Medulla oblongata (tissue), 1 donor: ENCODE measurements around the gene CFAP100.

Source experiments
- DNase-seq: peaks from one replicate; pipeline ENCODE4 v3.0.0-alpha.2; 2015; ENCODE audit errors: extremely low spot score

The CFAP100 gene

DNA sequence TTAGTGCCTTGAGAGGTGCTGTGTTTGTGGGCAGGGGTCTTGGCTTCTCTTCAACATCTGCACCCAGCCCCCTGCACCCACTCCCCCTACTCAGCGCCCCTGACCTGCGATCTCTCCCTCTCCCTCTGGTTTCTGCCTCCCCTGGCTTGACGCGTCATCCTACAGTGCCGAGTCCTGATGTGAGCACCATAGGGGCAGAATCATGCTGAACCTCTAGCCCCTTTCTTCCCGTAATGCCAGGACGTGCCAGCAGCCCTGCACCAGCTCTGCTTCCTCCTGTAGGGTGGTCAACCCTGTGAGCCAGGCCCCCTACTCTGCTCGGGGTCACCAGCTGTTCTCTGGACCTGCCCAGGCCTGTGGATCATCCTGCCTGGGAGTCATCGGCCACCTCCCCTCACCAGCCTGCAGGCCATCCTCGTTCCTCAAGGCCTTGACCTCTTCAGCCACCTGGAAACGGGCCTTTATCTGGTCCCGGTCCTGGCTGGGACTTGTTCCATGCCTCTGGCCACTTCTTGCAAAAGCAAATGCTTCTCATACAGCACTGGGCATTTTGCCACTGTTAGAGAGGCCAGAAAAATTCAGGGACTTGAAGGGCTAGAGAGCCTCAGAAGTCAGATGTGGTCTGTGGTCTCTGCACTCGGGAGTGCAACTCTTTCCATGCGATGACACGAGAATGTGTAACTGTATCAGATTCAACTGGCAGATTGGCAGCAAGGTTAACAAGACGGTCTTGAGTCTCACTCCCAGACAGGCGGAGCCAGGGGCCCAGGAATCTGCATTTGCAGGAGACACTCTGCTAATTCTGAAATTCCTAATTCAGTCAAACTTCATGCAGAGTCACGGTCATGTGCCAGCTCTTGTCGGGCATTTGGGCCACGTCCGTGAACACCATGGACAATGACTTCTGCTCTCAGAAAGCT, 20.8 kb upstream of the CFAP100 start:
- DNase-seq, result peak; percentile 43

DNA sequence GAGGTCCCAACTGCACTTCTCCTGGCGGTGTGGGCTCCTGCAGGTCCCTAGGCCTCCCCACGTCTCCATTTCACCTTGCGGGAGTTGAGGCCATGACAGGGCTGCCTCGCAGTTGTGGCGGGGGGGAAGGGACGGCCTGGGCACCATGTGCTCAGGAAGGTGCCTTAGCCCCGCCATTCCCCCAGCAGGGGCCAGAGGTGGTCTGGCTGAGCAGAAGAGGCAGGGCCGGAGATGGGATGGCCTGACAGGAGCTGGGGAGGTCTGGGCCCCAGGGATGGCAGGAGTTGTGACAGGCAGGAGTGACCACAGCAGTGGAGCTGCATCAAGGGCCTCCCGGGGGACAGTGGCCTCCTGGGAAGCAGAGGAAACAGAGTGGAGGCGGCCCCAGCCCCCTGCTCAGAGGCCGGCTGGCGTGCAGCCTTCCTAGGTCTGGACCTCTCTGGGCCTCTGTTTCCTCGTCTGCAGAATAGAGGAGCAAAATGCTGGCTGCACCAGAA, 18.8 kb upstream of the CFAP100 start:
- no peak for DNase-seq

DNA sequence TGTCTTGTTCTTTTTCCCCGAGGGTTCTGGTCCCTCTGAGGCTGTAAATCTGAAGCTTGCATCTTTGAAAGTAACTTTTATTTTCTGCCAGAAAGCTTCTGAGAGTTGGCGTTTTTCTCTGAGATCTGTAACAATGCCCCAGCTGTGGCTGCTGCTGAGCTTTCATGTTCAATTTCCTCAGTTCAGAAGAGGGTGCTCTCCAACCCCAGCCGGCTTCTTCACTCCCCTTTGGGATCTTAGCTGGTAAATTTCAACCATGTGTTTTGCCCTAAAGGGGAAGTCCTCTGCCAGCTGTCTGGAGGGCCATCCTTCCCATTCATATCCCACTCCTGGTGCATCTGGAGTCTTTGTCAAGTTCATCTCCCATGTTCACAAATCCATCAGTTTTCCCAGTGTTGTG, 18.3 kb upstream of the CFAP100 start:
- peak; percentile 17 for DNase-seq

DNA sequence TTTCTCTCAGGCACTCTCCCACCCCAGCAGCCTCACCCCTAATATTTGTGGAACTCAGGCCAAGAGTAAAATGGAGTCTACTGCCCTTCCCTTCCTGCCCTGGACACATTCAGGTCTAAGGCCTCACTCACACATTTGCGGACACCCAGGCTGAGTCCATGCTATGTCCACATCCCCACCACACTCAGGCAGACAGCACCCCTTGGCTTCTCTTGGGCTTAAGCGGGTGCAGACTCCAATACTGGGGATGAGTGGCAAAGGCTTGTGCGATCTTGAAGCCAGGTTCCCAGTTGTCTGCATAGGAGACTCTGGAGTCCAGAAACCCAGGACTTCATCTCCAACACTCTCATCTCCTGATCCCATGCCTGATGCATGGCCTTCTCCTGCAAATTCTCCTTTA, 17.5 kb upstream of the CFAP100 start:
- no peak for DNase-seq

DNA sequence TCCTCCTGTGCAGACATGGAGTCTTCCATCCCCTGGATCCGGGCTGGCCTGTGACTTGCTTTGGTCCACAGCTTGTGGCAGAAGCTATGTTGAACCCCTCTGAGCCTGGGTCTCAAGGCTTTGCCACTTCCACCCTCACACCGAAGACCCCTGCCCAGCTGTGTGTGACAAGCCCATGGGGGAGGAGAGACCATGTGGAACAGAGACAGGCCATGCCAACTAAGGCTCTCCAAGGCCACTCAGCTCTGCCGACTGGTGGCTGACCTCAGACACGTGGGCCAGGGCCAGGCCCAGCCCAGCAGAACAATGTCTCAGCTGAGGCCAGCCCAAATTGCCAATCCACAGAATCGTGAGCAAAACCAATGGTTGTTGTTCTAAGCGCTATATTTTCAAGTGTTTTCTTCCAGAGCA, 16.4 kb upstream of the CFAP100 start:
- no peak for DNase-seq

DNA sequence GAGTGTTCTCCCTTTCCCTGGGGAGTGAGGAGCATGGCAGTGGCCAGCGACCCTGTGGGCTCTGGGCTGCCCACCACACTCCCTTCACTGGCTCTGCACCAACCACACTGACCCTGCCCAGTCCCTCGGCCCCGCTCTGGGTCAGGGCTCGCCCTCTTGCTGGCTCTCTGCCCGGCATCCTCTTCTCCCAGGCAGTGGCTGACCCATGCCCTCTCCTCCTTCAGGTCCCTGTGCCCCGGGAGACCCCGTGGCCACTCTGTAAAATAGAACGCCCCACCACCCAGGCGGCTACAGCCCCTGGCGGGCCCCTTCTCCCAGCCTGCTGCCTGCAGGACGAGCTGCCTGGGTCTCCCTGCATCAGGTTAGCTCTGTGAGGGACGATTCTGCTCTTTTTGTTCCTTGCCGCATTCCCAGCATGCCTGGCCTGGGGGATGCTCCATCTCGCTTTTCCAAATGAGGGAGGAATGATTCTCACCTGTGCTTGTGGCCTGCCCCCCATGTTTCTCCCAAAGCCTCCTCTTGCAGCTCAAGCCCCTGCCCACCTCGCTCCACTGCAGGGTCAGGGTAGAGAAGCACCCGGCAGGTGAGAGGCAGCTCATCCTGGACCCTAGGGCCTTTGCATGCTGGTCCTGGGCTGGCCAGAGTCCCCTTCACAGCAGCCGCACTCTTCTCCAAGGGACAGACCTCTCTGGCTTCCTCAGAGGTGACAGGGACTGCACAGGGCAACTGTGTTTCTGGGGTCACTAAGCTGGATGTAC, 14.5 kb upstream of the CFAP100 start:
- no peak for DNase-seq

DNA sequence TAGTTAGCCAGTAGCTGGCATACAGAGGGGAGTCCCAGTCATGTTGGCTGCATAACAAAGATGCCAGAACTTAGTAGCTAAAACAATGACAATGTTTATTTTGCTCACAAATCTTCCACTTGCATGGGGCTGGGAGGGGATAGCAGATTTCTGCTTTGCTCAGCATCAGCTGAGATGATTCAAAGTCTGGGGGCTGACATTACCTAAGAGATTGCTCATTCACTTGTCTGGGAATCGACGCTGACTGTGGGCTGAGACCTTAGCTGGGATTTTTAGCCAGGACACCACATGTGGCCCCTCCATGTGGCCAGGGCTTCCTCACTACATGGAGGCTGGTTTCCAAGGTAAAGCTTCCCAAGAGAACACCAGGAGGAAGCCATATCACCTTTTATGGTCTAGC, 12.7 kb upstream of the CFAP100 start:
- DNase-seq, result no peak

DNA sequence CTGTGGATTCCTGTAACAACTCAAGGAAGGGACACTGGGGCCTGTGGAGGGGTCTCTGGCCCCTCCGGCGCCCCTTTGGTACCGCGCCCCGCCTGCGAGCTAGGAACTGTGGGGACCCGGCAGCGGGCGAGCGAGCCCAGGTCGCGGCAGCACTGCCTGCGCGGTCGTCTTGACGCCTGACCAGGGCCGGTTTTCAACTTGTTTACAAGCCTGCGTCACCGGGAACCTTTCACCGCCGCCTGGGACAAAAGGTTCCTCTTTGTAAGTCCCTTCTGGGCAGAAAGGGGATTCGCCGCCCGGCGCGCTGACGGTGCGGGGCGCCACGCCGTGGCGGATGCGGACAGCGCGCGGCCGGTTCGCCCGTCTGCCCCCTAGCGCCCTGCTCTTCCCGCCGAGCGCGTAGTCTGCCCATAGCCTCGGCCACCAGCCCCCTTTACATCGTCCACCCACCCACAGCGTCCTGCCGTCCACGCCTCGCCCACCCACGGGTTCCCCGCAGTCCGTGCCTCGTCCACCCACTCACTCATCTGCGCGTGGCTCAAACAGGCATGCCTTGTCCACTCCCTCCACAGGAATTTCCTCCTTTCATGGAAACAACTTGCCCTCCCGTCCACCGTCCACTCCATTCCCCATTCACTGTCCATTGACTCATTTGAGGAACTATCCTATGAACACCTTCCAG, 5.5 kb upstream of the CFAP100 start:
- peak; percentile 95 for DNase-seq

DNA sequence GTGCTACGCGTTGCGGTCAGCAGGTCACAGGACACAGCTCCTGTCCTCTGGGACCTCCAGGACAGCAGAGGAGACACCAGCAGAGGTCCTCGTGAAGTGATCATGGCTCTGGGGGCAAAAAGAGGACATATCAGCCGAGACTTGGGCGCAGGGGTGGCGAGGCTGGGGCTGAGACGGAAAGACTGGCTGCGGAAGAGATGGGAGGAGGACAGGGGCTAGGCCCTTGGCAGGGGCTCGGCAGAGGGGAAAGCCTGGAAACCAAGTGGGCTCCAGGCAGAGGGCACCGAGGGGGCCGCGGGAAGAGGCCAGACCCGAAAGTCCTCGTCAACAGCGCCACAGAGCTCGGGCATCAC, 4.9 kb upstream of the CFAP100 start:
- DNase-seq, result no peak

DNA sequence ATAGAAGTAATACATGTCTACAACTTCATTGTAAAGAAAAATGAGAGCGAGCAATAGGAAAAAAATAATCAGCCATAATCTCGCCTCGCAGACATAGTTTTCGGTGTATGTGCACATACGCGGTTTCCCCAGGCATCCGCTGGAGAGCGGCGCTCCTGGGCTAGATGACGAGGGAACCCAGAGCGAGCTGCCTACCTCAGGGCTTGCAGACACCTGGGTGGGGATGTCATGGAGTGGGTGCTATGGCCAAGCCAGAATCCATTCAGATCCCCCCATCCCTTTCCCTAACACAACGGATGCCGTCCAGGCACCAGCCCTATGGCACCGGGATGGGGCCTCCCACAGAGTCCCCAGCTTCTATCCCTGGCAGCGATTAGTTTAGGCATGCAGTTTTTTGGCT, 4.5 kb upstream of the CFAP100 start:
- no peak for DNase-seq

DNA sequence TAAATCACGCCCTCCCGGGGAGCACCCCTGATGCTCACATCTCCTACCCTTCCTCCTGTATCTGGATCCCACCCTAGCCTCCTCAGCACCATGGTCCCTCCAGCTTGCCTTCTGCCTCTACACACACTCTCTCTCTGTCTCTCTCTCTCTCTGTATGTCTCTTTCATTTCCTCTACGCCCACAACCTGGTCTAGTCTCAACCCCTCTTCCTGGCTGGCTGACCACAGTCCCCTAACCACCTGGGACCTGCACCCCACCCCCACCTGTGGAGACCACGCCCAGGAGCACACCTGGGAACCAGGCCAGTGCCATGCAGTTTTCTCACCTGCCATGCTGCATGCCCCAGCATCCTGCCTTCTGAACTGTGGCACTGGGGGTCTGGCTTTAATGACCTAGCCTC, 4.0 kb upstream of the CFAP100 start:
- no peak for DNase-seq

DNA sequence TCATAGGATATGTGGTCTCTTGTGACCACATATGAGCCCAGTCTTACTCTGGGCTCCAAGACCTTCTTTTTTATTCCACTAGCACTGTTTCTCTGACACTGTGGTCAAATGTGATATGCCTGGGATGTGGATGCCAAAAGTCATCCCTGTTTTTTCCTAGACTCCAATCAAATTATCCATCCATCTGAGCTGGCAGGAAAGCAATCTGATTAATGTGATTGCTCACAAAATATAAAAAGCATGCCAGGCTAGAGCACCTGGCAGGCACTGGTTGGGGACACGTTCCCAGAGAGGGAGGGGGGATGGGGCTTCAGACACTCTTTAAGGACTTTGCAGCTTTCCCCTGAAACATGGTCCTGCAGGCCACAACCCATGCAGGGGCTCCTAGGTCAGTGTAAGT, 3.1 kb upstream of the CFAP100 start:
- DNase-seq, result no peak

DNA sequence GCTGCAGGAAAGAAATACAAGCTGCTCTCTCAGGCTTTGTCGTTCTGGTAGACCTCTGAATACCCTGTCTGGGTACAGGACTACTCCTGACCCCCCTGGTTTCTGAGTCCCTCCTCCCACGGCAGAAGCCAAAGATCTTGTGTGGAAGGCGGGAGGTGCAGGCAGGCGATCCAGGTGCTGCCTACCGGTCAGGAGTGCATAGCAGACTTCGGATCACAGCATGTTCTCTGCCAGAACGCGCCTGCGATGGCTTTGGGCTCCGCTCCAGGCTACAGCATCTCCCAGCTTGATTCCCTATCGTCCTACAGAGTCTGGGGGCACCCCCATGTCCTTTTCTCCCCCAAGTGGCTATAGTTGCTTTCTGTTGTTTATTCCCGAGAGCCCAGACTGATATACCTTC, 2.5 kb upstream of the CFAP100 start:
- DNase-seq, result no peak

DNA sequence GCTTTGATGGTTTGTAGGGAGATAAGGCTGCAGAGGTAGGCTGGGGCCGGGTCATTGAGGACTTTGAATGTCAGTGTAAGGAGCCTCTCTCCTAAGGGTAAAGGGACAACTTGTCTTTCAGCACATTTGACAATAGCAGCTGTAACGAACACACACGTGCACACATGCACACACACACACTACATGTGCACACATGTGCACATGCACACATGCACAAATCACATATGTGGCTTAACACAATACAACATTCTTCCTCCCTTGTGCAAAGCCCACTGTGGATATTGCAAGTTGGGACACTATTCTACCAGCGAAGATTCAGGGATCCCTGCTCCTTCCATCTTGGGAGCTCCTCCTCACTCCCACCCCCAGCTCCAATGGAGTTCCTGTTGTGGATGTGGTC, 1.1 kb upstream of the CFAP100 start:
- DNase-seq, result no peak

DNA sequence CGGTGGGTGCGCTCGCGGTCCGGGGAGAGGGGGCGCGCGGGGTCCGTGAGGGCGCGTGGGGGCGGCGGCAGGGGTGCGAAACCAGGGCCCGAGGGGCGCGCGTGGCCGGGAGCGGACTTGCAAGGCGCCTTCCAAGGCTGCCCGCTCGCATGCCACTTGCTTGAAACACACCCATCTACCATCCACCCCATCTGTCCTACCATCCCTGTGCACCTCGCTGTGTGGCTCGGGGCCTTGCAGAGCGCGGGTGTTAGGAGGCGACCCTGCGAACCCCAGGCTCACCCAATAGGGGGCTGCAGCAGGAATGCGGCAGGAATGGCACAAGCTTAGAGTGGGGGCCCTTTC, 240 bp downstream of the CFAP100 start:
- no peak for DNase-seq

DNA sequence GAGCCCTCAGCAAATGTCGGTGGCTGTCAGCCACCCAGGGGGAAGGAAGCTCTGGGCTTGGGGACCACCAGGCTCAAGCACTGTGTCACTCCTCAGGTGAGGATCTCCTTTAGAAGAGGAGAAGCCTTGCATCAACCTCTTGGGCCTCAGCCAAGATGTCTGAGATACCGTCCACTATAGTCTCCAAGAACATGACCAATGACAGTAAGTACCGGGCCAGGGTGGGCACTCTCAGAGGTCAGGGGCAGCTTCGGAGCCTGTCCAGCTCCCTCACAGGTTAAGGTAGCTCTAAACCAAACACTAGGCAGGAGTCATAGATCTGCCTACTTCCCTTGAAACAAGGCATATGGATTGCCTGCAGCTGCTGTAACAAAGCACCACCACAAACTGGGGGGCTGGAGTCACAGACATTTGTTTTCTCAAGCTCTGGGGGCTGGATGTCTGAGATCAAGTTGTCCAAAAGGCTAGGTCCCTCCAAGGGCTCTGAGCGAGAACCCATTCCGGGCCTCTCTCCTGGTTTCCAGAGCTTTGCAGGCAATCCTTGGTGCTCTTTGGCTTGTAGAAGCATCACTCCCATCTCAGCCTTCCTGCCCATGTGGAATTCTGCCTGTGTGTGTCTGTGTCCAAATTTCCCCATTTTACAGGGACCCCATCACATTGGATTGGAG, 1.3 kb downstream of the CFAP100 start:
- DNase-seq, result no peak

DNA sequence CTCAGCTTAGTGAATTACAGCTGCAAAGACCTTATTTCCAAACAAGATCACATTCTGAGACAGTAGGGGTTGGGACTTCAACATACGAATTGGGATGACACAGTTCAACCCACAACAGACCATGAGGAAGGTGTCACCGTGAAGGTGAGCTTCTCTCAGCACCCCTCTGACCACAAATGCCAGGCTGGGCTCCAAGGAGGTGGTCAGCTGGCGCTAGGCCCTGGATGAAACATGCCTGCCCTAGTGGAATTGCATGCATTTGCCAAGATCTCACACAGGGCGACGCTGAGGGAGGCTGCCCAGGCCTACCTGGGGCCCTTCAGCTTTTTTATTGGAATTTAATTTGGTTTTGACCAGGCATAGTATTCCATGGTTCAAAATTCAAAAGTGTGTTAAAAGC, 1.8 kb downstream of the CFAP100 start:
- no peak for DNase-seq

DNA sequence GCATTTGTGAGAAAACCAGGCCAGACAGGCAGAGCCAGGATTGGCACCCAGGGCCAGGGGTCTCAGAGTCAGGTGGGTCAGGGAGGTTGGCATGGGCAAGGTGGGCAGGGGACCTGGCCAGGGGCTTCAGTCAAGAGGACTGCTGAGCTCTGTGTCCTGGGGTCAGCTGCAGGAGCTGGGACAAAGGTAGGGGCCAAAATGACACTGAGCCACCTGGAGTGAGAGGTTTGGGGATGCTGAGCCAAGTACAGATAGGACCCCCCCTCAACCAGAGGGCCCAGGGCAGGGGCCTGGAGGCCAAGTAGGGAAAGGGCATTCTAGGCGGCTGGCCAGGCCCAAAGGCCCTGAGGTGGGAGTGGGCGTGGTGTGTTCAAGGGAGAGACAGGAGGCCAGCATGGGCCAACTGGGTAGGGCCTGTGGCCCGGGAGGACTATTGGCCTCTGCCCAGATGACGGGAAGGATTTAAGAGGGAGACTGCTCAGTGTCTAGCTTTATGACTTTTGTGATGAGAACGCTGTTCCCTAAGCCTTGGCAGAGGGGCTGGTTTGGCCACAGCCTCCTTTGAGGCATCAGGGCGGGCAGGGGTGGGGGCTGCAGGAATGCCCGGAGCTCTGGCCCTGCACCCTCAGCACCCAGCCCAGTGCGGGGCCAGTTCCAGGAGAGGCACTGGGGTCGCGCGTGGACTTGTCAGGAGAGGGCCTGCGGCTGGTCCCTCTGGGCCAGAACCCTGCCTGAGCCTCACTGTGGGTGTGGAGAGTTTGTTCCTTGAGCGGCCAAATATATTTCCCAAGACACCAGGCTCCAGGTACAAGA, 3.1 kb downstream of the CFAP100 start:
- no peak for DNase-seq

DNA sequence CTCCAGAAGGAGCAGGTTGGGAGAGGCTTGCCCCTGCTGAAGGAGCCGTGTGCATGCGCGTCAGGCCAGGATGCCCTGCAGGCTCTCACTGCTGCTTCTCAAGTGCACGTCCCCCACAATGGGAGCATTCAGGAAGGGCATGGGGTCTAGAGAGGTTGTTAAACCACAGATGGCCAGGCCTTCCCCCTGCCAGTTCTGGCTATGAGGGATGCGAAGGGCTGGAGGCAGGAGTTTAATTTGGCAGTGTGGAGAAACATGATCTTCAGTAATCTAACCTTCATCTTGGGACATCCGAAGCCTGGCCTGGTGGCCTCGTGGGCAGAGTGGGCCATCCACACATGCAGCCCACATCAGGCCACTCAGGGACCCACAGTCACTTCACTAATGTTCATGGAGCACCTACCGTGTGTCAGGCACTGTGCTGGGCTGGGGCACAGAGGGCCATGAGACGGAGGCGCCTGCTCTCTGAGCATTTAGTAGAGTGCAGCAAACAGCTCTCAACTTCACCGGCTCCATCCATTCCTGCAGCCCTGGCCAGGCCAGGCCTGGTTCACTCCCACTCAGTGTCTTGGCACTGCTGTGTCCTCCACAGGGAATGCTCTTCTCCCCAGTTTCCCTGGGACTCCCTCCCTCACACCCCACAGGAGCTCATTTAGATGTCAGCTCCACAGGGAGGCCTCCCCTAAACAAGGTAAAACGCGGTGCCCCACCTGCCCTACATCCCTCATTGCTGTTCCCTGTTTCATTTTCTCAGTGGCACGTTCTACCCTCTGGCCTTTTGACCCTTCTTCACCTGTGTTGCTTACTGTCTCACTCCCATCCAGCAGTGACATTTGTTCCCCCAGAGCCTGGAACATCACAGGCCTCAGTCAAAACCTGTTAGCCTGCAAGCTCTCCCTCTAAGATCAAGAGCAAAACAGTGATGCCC, 4.0 kb downstream of the CFAP100 start:
- no peak for DNase-seq

DNA sequence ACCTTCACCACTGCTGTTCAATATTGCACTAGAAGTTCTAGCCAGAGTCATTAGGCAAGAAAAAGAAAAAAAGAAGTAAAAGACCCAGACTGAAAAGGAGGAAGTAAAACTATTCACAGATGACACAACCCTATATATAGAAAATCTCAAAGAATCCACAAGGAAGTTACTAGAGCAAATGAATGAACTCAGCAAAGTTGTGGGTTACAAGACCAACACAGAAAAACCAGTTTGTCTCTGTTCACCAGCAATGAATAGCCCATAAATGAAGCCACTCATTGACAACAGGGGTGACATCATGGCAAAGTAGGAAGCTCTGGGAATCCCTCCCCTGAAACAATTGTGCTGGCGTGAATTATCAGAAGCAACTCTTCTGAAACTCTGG, 4.6 kb downstream of the CFAP100 start:
- no peak for DNase-seq
